GM19468 (cell line): ENCODE data around the gene CHD2.
"Not testable (repeated sequence)": the region's sequence is repeated elsewhere in the genome, so short reads cannot be mapped to it uniquely, and the experiment has no call there.

ENCODE experiments used
- ATAC-seq: cut with Tn5 transposase; IDR thresholded peaks from one replicate; pipeline ENCODE4 v1.9.1; 2021; ENCODE audit warnings: mild to moderate bottlenecking, moderate library complexity, moderate number of reproducible peaks; ENCODE audit not compliant: unreplicated experiment; ENCODE audit errors: extremely low read depth

The CHD2 gene

GRCh38 chr15:93059442-93059841, 159.3 kb downstream of the CHD2 start:
- ATAC-seq, result no peak

- ATAC-seq, result no peak
These were observed 160.5 kb downstream of the CHD2 start for GRCh38 chr15:93060336-93061248.

- not testable (repeated sequence) for ATAC-seq
These were observed 162.6 kb downstream of the CHD2 start for GRCh38 chr15:93062628-93063261.

DNA sequence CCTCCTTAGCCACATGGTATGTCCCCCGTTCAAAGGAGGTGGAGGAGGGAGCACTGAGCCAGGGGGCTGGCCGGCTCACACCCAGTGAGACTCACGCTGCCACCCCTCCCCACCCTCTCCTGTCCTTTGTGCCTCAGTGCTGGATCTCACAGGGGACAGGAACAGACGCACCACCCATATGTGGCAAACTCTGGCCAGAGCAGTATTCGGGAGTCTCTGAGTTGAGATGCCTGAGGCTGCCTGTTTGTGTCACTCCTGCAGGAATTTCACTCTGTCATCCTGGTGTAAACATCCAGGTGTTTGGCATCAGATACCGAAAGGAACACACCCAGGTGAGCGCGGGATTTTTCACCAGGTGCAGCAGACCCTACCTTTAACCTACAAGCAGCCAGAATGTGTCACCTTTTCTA, 163.1 kb downstream of the CHD2 start:
- ATAC-seq, result no peak

- ATAC-seq, result no peak
These were observed 163.9 kb downstream of the CHD2 start for GRCh38 chr15:93063796-93064690.

- ATAC-seq, result no peak
These were observed 165.5 kb downstream of the CHD2 start for GRCh38 chr15:93065641-93066045.

DNA sequence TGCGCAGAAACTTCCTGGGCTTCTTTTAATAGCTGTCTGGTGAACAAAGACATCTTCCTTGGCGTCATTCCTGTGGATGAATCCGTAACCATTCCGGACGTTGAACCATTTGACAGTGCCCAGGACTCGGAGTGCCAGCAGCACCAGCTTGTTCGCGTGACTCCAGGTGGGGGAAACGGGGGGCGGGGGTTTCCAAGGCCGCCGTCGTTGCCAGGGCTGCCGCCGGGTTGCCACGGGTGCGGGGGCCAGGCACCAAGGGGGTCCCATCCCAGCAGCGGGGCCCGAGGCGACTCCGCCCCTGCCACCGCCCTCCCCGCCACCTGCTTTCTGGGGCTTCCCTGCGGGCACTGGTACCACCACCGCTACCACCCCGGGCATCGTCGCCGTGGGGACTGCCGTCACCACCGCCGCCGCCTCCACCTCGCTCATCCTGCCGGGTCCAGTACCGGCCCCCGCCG, 166.1 kb downstream of the CHD2 start:
- ATAC-seq, result no peak

DNA sequence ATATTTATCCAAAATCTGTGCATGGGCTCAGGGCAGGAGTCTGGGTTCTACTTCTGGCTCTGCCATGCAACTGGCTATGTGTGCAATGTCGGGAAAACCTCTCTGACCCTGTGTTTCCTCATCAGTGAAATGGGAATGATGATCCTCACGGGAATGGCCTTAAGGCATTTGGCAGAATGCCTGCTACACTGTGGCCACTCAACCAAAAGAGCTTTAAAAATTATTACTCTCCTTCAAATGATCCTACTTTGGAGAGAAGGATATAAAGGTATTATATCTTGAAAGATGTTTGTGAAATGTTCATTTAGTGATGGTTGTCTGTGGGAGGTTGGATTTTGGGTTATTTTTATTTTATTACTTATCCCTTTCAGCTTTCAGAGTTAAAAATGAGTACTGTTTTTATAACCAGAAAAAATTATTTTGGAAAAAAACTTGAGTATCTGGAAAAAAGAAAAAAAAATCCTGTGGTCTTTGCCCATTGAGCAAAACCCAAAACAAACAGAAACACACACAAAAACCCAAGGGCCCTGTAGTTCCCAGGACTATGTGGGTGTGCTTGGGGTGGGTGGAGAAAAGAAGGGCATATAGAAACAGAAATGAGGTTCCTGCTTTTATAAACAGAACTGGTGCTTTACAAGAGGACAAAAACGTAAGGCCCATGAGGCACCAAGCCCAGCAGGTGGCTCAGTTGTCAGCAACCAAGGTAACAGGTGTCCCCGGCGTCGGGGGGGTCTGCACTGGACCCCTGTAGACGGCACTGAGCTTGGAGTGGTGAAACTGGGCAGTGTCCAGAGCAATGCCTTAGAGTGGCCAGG, 166.9 kb downstream of the CHD2 start:
- no peak for ATAC-seq

DNA sequence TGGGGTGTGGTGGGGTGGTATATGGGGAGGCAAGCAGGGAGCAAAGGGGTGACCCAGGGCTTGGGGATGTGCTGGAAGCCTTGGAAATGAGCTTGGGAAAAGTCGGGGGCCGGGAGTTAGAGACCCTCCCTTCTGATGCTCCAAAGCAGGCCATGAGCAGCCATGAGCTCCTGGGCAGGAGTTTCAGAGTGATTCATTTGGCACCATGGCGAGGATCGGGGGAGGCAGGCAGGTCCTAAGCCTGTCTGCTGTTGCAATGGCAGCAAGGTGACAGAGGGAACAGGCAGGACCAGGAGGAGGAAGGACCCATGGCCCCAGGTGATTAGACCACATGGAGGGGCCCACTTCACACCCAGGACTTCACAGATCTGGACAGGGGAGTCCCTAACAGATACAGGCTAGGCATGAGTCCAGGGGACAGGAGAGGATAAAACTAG, 167.5 kb downstream of the CHD2 start:
- ATAC-seq, result no peak

DNA sequence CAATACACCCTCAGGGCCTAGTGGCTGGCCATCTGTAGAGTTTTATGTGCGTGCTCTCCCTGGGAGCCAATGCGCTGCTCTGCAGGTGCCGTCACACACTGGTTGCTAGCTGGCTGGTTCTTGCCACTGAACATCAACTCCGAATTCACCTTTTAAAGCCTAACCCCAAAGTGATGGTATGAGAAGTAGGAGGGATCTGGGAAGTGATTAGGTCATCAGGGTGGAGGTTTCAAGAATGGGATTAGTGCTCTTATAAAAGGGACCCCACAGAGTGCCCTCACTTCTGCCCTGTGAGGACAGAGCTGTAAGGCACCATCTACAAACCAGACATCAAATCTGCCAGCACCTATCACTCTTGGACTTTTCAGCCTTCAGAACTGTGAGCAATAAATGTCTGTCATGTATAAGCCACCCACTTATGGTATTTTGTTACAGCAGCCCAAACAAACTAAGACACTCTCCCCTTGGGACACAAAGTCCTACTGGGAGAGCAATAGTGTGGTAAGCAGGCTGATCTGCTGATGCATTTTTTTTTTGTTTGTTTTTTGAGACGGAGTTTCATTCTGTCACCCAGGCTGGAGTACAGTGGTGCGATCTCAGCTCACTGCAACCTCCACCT, 168.6 kb downstream of the CHD2 start:
- no peak for ATAC-seq

- no peak for ATAC-seq
These were observed 170.0 kb downstream of the CHD2 start for GRCh38 chr15:93070132-93070531.

DNA sequence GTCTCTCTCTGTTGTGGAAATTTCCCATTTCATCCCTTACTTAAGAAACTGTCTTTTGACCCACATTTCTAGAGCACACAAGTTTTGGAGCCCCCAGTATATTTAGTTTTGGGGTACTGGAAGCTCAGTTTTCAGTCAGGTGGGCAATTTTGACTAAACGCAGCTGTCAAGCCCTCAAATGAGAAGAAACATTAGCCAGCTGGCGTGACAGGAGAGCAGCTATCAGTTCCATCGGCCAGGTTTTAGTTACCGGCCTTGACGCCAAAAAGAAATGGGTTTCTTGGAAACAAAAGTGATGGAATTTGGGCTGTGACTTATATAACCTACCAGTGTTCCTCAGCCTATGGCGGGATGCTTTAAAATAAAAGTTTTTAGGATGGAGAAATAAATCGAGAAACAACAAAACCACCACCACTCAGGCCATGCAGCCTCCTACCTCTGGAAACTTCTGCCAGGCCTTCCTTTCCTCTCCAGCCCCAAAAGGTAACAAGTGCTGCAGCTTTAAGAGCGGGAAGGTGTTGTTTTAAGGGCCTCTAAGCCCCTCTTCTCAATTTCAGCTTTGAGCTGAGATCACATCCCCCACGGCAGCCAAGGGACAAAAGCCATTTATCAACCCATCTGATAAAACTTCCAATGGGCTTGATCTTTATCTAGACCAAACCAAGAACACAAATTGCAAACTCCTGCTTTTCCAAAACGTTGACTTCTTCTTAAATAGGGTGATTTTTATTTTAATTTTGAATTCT, 170.6 kb downstream of the CHD2 start:
- ATAC-seq, result no peak

DNA sequence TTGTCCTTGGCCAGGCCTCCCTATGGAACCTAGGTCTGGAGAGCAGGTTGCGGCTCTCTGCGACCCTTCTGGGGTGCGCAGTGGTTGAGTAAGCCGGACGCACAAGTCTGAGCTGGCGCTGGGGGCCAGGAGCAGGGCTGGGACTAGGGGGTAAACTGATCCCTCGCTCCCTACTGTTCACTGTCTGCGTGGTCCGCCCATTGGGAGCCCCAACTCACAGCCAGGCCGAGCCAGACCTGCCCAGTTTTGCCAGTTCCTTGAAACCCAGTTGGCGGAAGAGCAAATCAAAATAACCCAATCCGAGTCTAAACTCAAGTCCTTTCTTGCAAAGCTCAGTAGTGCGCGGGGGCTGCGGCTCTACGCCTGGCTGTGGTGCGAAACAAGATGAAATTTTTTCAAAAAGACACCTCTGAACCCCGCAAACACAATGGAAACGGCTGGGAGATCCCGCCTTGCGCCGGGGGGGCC, 171.4 kb downstream of the CHD2 start:
- no peak for ATAC-seq

GRCh38 chr15:93072011-93072410, 171.9 kb downstream of the CHD2 start:
- ATAC-seq, result no peak

GRCh38 chr15:93072411-93073394, 172.6 kb downstream of the CHD2 start:
- ATAC-seq, result no peak

GRCh38 chr15:93073465-93073952, 173.4 kb downstream of the CHD2 start:
- no peak for ATAC-seq

DNA sequence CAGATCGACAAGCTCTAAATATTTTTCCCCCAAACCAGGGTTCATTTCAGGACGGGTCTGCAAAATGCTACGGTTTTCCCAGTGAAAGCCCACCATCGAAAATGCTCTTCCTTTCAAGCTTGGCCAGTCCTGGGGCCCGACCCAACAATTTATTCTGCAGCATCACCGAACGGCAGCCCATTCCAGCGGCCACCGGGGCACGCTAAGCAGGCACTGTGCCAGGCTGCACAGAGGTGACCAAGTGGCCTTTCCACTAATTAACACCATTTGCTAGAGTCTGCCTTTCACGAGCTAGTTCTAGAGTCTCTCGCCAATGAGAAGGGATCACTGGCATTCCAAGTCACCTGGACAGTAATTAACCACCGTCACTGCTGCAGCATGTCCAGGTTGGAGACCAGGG, 174.5 kb downstream of the CHD2 start:
- no peak for ATAC-seq
